ENCODE results near the gene TTYH3. TPM values are rescaled to one million over a fixed set of nuclear protein-coding genes. Genes with fewer than 3 reads are reported as not detected.
A peak's percentile ranks its signal among the peaks of the same experiment; 100 is the strongest.

The TTYH3 gene
- total and polyA plus RNA-seq, 9 of the 15 experiments (the other 6 are each of a cell fraction or from before 2014, with no cell fraction given) = 0.01 to 5.5 (median 1.1) TPM

GRCh38 chr7:2681929-2682799, 50.4 kb downstream of the TTYH3 start:
- FAIRE-seq (no peak), DNase-seq (ENCODE audit: extremely low read depth in 1 of 4, low spot score in 3 of 4) (no peak), ATAC-seq (no peak)
- no peaks in the 10 kb centered on the region for H3K9me3 ChIP-seq (replicated peaks; ENCODE audit: control insufficient read depth, insufficient read depth, low read depth, low read length)
- 8% methylated on average over 23 of the region's 27 CpGs for WGBS (ENCODE audit: insufficient coverage, low coverage, missing lambda C conversion rate)
- POLR2A ChIA-PET = interaction anchor here (0.6 to 0.7 kb wide), 4 partner anchors 17 to 202 kb away, joined by 3 read pairs; no protein-coding TSS in a partner anchor
- TF ChIP-seq CHD2 (IDR thresholded peaks at IDR 0.05; ENCODE audit: low read depth, low read length) = no peak
- TF ChIP-seq FOS (IDR thresholded peaks at IDR 0.05; ENCODE audit: extremely low read depth, insufficient read length) = no peak
- no peak for TF ChIP-seq C11orf30 (IDR thresholded peaks at IDR 0.05; ENCODE audit: low read depth)
- no peak for TF ChIP-seq ZNF668 (CRISPR knock-in tag; IDR thresholded peaks at IDR 0.05)
- TF ChIP-seq MLX (CRISPR knock-in tag; conservative IDR thresholded peaks at IDR 0.05) = no peak
- TF ChIP-seq SETDB1 (IDR thresholded peaks at IDR 0.05; ENCODE audit: low read length) = no peak
- no peak for TF ChIP-seq NCOR1 (IDR thresholded peaks at IDR 0.05)
- no peak for TF ChIP-seq ETS1 (conservative IDR thresholded peaks at IDR 0.05; ENCODE audit: control insufficient read depth, low read depth, low read length)
- no peak for TF ChIP-seq HMBOX1 (IDR thresholded peaks at IDR 0.05)
- no peaks in the 10 kb centered on the region for H3K9me1 ChIP-seq (ENCODE audit: control insufficient read depth, insufficient read depth, low read length)
- peaks cover 20 to 51% of the 10 kb centered on the region in 2 experiments; a peak in 3 of 5 replicates for H3K27me3 ChIP-seq (ENCODE audit: control insufficient read depth in 2 of 2, insufficient read depth in 2 of 2, low read length in 2 of 2)
- no peak overlapping the region for H3K4me2 ChIP-seq (ENCODE audit: insufficient read depth, low read length)
- CTCF ChIA-PET (ENCODE audit: low intra/inter-chr PET ratio) = no interaction called here
- no peak overlapping the region for H3K4me3 ChIP-seq
- in situ Hi-C loops (cut with MboI) (no loop called here), intact Hi-C loops (cut with micrococcal nuclease) (loop anchor here (10.0 kb wide), 1 partner anchor 117 kb away; no protein-coding TSS in a partner anchor)
- H3K79me2 ChIP-seq (ENCODE audit: control insufficient read depth, insufficient read depth, low read length) = no peaks in the 10 kb centered on the region
- BruUV-seq (replicated peaks) = no TSS peak
- no peaks in the 10 kb centered on the region for H3K36me3 ChIP-seq (ENCODE audit: control insufficient read depth, insufficient read depth, low read length)
- no peak overlapping the region for H3K27ac ChIP-seq (ENCODE audit: extremely low read depth, low read depth, low read length)
- H3K4me1 ChIP-seq (replicated peaks in 1 of 2; ENCODE audit: control insufficient read depth in 2 of 2, insufficient read depth in 2 of 2, low read length in 2 of 2) = peaks cover 0 to 27% of the 10 kb centered on the region in 2 experiments; a peak in 2 of 5 replicates
- H4K20me1 ChIP-seq (replicated peaks; ENCODE audit: control insufficient read depth, insufficient read depth, low read length) = no peaks in the 10 kb centered on the region; the same call in 1 of the 2 replicates
- H3K9ac ChIP-seq (ENCODE audit: insufficient read depth in 1 of 2, low read depth in 2 of 2, low read length in 2 of 2) = peak overlapping the region in 1 of 2 experiments; percentile 45; a peak in 2 of 4 replicates
- H2AFZ ChIP-seq (ENCODE audit: low read depth, low read length) = no peak overlapping the region
